Forelimb muscle (tissue), 1 donor: ENCODE measurements around the gene CD1C. TPM values are rescaled to one million over a fixed set of nuclear protein-coding genes. Genes with fewer than 3 reads are reported as not detected.
"Not testable (repeated sequence)": the region's sequence is repeated elsewhere in the genome, so short reads cannot be mapped to it uniquely, and the experiment has no call there.

Experiments used
- DNase-seq: peaks from one replicate; pipeline ENCODE4 v3.0.0-alpha.2; 2013; ENCODE audit warnings: low read depth
- polyA plus RNA-seq: library from polyadenylated mRNA; unstranded; fragments of 120-200 nt; gene quantifications from one replicate; pipeline ENCODE4 v1.2.1, GENCODE V29; 2013; ENCODE audit not compliant: insufficient read length

The CD1C gene
- polyA plus RNA-seq, 1 donor, result 1.4 TPM

DNA sequence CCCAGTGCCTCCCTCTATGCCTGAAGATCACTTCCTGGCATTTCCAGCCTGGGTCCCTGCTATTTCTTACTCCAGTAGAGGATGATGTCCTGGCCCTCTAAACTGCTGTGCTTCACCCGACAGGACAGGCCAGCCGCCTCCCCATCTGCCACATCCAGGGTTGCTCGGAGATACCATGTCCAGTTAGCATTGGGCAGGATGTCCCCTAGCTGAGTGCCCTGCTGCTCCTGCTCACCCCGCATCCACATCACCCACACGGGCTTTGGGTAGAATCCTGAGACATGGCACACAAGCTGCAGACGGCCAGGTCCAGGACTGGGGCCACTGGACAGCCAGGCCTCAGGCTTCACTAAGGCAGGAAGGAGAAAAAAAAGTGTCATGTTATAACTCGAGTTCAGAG lies 39.6 kb downstream of the CD1C start:
- no peak for DNase-seq

DNA sequence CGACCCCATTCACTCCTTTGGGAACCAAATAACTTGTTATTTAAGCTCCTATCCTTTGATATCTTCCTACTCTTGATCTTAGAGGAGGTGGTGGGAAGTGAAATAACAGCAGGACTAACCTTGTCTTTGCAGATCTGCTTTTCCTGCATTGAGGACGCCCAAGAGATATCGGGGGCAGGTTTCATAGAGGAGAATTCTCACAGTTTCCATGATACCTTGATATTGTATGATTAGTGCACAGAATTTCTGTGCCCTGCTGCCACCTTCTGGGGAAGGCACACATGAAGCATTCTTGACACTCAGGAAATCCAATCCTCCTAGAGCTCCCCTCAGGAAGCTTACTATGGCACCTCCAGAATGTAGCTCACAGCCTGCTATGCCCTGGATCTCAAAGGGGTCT lies 40.0 kb downstream of the CD1C start:
- DNase-seq, result no peak

- no peak for DNase-seq
Measured at GRCh38 chr1:158330391-158331105, 40.8 kb downstream of the CD1C start.

- no peak for DNase-seq
Measured at GRCh38 chr1:158331106-158331425, 41.3 kb downstream of the CD1C start.

DNA sequence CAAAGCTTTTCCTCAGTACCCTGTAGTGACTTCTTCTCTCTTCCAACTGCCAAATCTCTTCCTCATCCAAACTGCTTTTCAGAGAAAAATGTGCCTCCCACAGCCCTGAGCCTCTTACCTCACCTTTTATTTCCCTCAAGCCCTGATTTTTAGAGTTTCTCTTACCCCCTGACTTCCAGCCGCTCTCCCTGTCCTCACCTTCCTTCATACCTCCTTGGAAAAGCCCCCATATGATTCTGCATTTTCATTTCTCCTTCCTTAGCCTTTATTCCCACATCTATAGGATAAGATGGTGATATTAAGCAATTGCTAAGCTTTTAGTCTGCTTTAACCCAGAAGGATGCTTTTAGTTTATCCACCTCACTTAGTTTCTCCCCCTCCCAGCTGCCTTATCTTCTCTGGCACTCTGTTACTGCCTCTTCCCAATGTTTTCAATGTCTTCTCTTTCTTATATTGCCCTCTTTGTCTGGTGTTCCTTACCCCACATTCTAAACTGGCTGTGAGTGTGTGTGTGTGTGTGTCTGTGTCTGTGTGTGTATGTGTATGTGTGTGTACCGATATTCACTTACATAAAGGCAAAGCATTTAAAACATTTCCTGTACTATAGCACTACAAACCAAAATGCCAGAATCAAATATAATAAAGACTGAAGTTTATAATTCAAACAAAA lies 41.9 kb downstream of the CD1C start, which contains the start of gene CD1B:
CD1B (minus strand) TSS at position 51 of the 670 bp plus-strand sequence. CDS start 108 bp downstream, outside the sequence.
- no peak for DNase-seq

GRCh38 chr1:158333405-158334155 lies 43.9 kb downstream of the CD1C start:
- DNase-seq, result no peak

DNA sequence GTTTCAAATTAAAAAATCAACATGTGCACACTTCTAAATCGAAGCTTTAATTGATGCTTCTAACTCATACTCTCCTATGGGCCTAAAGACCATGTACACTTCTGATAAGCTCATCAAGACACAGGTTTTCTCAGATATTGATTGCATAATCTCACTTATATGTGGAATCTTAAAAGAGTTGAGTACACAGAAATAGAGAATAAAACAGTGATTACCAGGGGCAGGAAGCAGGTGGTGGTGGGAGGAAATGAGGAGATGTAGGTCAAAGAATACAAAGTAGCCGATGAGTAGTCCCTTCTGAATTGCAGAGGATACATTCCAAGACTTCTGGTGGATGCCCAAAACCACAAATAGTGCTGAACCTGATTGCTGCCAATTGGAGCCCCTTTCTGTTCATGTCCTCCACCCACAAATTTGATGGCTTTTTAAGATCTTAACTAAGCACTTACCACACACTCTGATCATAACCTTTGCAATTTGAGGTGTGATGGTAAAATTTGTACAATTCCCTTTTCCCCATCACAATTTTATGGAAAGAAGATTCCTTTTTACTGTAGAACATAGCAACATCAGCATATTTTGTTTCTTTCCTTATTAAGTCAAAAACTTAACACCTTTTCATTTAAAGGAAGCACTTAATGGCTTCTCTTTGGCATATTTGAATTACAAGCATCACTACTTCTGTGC lies 44.9 kb downstream of the CD1C start:
- no peak for DNase-seq

DNA sequence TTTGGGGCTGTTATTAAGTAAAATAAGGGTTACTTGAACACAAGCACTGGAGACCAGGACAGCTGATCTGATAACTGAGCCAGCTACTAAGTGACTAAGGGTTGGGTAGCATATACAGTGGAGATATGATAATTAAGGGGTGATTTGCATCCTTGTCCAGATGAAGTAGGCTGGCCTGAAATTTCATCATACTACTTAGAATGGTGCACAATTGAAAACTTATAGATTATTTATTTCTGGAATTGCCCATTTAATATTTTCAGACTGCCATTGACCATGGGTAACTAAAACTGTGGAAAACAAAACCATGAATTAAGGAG lies 45.5 kb downstream of the CD1C start:
- no peak for DNase-seq

GRCh38 chr1:158336413-158336812 lies 46.7 kb downstream of the CD1C start:
- not testable (repeated sequence) for DNase-seq

Other genes with a start within 250 kb of the CD1C start
- 1.3 TPM for gene CD1D, start 109.0 kb upstream of the CD1C start, polyA plus RNA-seq
- gene CD1A, start 35.5 kb upstream of the CD1C start, polyA plus RNA-seq, result not detected
- not detected for gene CD1B, start 41.6 kb downstream of the CD1C start, polyA plus RNA-seq
- gene CD1E, start 64.0 kb downstream of the CD1C start, polyA plus RNA-seq, result 0.35 TPM
- gene OR10T2, start 109.5 kb downstream of the CD1C start, polyA plus RNA-seq, result not detected
- not detected for gene OR10K2, start 136.3 kb downstream of the CD1C start, polyA plus RNA-seq
- 0.04 TPM for gene OR10K1, start 171.9 kb downstream of the CD1C start, polyA plus RNA-seq
- not detected for gene OR10R2, start 182.3 kb downstream of the CD1C start, polyA plus RNA-seq